Kidney epithelial cell (primary cell): ENCODE measurements around the gene GNG4. TPM values are rescaled to one million over a fixed set of nuclear protein-coding genes. Genes with fewer than 3 reads are reported as not detected.

Experiments
- DNase-seq: peaks from one replicate; pipeline ENCODE4 v3.0.0-alpha.2; 2010; ENCODE audit warnings: low read depth
- H3K27me3 ChIP-seq: 2 replicates; pipeline ENCODE4 v1.6.0; 2011; ENCODE audit warnings: low read length; ENCODE audit not compliant: control insufficient read depth, insufficient read depth
- H3K36me3 ChIP-seq: 2 replicates; pipeline ENCODE4 v1.5.1; 2011; ENCODE audit warnings: low read length; ENCODE audit not compliant: control insufficient read depth, insufficient read depth
- H3K4me3 ChIP-seq: 2 replicates; pipeline ENCODE4 v1.5.1; 2011; ENCODE audit warnings: low read depth, mild to moderate bottlenecking, control low read depth, low read length
- total RNA-seq: library from RNA; depleted of rRNA; stranded (reverse); fragments of >200 nt; gene quantifications from 2 replicates; pipeline ENCODE4 v1.2.3, GENCODE V29; 2015
- TF ChIP-seq, protein P1 (sequence below): IDR thresholded peaks from 2 replicates; pipeline ENCODE4 v1.5.1; 2011; ENCODE audit warnings: mild to moderate bottlenecking, moderate library complexity, low read length, control low read depth, inconsistent platforms; ENCODE audit not compliant: insufficient read depth, poor library complexity, severe bottlenecking

The GNG4 gene
- total RNA-seq, 1 donor from 2014 or later: 0.54 TPM

DNA sequence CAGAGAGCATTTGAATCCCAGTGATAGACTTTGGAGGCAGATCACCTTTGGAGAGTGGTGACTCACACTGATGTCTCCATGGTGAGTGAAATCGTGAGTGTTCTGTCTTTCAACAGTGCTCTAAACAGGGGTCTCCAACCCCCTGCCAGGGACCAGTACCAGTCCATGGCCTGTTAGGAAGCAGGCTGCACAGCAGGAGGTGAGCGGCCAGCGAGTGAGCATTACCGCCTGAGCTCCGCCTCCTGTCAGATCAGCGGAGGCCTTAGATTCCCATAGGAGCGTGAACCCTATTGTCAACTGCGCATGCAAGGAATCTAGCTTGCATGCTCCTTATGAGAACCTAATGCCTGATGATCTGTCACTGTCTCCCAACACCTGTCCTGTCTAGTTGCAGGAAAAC lies 83.5 kb downstream of the GNG4 start:
- no peaks in the 10 kb centered on the region for H3K27me3 ChIP-seq
- TF ChIP-seq, protein P1, sequence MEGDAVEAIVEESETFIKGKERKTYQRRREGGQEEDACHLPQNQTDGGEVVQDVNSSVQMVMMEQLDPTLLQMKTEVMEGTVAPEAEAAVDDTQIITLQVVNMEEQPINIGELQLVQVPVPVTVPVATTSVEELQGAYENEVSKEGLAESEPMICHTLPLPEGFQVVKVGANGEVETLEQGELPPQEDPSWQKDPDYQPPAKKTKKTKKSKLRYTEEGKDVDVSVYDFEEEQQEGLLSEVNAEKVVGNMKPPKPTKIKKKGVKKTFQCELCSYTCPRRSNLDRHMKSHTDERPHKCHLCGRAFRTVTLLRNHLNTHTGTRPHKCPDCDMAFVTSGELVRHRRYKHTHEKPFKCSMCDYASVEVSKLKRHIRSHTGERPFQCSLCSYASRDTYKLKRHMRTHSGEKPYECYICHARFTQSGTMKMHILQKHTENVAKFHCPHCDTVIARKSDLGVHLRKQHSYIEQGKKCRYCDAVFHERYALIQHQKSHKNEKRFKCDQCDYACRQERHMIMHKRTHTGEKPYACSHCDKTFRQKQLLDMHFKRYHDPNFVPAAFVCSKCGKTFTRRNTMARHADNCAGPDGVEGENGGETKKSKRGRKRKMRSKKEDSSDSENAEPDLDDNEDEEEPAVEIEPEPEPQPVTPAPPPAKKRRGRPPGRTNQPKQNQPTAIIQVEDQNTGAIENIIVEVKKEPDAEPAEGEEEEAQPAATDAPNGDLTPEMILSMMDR: no peak
- no peak for DNase-seq
- no peak overlapping the region for H3K4me3 ChIP-seq
- H3K36me3 ChIP-seq: no peaks in the 10 kb centered on the region

DNA sequence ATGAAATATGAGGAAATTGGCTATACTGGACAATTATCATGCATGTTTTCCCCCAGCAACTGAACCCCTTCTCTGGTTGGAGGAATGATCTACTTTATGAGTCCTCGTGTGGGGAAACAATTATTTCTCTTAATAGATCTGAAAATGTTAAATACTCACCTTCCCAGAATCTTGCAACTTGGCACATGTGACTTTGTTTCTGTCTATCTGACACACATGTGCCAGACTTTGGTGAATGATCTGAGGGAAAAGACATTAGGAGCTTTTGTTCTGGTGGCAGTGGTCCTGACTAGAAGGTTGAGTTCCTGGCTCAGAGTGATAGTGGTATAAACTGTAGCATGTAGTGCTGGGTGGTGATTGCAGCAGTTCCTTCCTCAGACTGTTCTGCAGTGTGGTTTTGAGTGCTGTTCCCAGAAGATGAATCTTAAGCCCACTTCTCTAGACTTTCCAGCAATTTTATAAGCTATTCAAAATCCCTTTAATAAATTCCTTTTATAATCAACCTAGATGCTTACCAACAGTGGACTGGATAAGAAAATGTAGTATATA lies 86.0 kb downstream of the GNG4 start:
- H3K36me3 ChIP-seq: no peaks in the 10 kb centered on the region
- no peak overlapping the region for H3K4me3 ChIP-seq
- no peak for DNase-seq
- TF ChIP-seq, protein P1: no peak
- no peaks in the 10 kb centered on the region for H3K27me3 ChIP-seq

DNA sequence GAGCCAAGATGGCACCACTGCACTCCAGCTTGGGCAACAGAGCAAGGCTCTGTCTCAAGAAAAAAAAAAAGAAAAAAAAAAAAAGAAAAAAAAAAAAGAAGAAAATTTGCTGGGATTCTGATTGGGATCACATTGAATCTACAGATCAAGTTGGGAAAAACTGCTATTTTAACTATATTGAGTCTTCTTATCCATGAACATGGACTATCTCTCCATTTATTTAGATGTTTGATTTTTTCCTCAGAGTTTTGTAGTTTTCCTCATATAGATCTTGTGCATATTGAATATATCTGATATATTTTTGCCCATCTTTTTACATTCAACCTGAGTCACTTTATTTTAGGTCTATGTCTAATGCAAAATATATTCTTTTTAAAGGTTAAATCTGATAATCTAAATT lies 87.0 kb downstream of the GNG4 start:
- H3K27me3 ChIP-seq: no peaks in the 10 kb centered on the region
- H3K4me3 ChIP-seq: no peak overlapping the region
- TF ChIP-seq, protein P1: no peak
- no peak for DNase-seq
- no peaks in the 10 kb centered on the region for H3K36me3 ChIP-seq

DNA sequence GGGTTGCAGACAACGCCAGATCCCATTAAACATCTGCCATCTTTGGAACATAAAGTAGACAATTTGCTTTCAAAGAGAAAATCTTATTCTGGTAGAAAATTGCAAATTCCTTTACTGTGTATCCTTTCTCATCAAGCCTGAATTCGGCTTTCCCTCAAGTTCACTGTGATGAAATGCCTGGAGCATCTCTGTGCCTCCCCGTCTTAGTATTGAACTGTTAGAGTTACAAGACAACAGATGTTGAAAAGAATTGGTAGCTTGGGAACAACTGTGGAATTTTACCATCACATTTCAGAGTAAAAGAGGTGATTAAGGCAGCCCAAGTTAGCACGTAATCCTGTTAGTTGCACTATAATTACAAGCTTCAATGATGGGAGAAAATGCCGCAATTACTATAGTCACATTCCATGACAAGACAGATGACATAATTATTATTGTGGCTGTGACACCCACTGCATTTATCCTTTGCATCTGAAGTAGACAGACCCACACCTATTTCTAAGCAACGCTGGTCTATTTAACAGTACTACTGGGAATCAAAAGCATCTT lies 90.9 kb downstream of the GNG4 start:
- TF ChIP-seq, protein P1: no peak
- H3K4me3 ChIP-seq: no peak overlapping the region
- no peaks in the 10 kb centered on the region for H3K36me3 ChIP-seq
- no peaks in the 10 kb centered on the region for H3K27me3 ChIP-seq
- DNase-seq: no peak

DNA sequence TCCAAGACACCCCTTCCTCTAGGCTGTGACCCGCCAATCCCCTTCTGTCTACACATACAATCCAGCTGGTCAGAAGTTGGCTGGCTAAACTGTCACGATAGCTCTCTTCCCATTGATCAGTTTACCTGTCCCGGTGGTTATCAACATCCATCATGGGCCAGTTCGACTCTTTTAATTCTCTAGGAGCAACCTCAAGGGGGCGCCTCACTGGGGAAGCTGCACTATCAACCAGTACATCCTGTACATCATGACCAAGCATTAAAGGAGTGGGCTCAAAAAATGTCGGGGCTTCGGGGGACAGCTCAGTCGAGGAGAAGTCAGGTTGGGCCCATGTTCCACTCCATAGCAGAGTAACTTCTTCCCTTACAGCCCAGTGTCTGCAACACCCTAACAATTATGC lies 92.1 kb downstream of the GNG4 start:
- Histone ChIP-seq H3K27me3 (no peaks in the 10 kb centered on the region), H3K4me3 (no peak overlapping the region), H3K36me3 (no peaks in the 10 kb centered on the region)
- DNase-seq: no peak
- TF ChIP-seq, protein P1: peak; percentile 15

DNA sequence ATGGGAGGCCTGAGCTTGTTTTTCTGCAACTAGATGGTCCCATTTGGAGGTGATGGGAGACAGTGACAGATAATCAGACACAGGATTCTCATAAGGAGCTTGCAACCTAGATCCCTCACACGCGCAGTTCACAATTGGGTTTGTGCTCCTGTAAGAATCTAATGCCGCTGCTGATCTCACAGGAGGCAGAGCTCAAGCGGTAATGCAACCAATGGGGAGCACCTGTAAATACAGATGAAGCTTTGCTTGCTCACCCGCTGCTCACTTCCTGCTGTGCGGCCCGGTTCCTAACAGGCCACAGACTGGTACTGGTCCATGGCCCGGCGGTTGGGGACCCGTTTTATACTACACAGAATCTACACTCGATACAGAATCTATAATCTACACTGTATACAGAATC lies 92.8 kb downstream of the GNG4 start:
- DNase-seq: no peak
- TF ChIP-seq, protein P1: no peak
- no peak overlapping the region for H3K4me3 ChIP-seq
- no peaks in the 10 kb centered on the region for H3K36me3 ChIP-seq
- no peaks in the 10 kb centered on the region for H3K27me3 ChIP-seq
